Ovary (tissue), 9 donors: Measurements from ENCODE around the gene GALNT13. TPM values are rescaled to one million over a fixed set of nuclear protein-coding genes. Genes with fewer than 3 reads are reported as not detected.
A peak's percentile ranks its signal among the peaks of the same experiment; 100 is the strongest.

Experiments used
- DNase-seq, 5 donors: peaks; one replicate each; pipeline ENCODE4 v3.0.0-alpha.2; 2019 to 2020
- H3K27ac ChIP-seq, 2 donors: fragments of 200-600 bp; one replicate each; pipeline versions ENCODE4 v1.5.1 to v1.8.0; 2019 to 2022
- H3K27me3 ChIP-seq: fragments of 200-600 bp; one replicate; pipeline ENCODE4 v1.8.0; 2022
- H3K36me3 ChIP-seq: fragments of 200-600 bp; sonication (generic); one replicate; pipeline ENCODE4 v1.5.1; 2019
- H3K4me1 ChIP-seq: one replicate; pipeline ENCODE4 v1.8.1; 2013; ENCODE audit warnings: mild to moderate bottlenecking, moderate library complexity; ENCODE audit not compliant: insufficient read depth
- H3K4me3 ChIP-seq: fragments of 200-600 bp; sonication (generic); one replicate; pipeline ENCODE4 v1.5.1; 2017
- H3K9me3 ChIP-seq, 2 donors: fragments of 200-600 bp in 1 of 2; sonication (generic) in 1 of 2; one replicate each; pipeline versions ENCODE4 v1.5.1 to v1.8.1; 2013 to 2019; ENCODE audit warnings: mild to moderate bottlenecking in 1 of 2, moderate library complexity in 1 of 2
- CTCF ChIP-seq, 3 donors: fragments of 450-650 bp in 2 of 3; fragments of 200-600 bp in 1 of 3; IDR thresholded peaks; one replicate each; pipeline versions ENCODE4 v1.5.1 to v1.8.0; 2016 to 2022; ENCODE audit warnings: antibody characterized with exemption in 3 of 3, mild to moderate bottlenecking in 1 of 3
- EP300 ChIP-seq: sonication (generic); formaldehyde crosslinking; IDR thresholded peaks from one replicate; pipeline ENCODE4 v1.6.1; 2017; ENCODE audit warnings: antibody characterized with exemption
- POLR2A ChIP-seq: fragments of 450-650 bp; IDR thresholded peaks from one replicate; pipeline ENCODE4 v1.6.1; 2017; ENCODE audit warnings: antibody characterized with exemption, mild to moderate bottlenecking, moderate library complexity
- WGBS, 3 donors: extraction: QIAGEN DNeasy Blood & Tissue Kit in 1 of 3; methylation state at CpG; one replicate each; pipeline versions ENCODE4 v1.1.5 to v1.1.7; 2013 to 2017; 5-methylcytosine and 5-hydroxymethylcytosine counted together
- intact Hi-C, 4 donors: fragments of 100-400 bp; cut with DNase I; formaldehyde crosslinking; loops; one replicate each; pipeline versions ENCODE4 v1.11.0 to v1.15.1; 2022 to 2023
- polyA plus RNA-seq, 2 donors: library from polyadenylated mRNA; stranded (reverse); fragments of 200-250 nt in 1 of 2; fragments of 350-450 nt in 1 of 2; fragmentation: Illumina TruSeq in 1 of 2; extraction: RNeasy Lipid Tissue Mini Kit (QIAGEN cat#74804) in 1 of 2; gene quantifications; one replicate each; pipeline ENCODE4 v1.2.3, GENCODE V29; 2013 to 2014
- total RNA-seq, 7 donors: library from RNA; depleted of rRNA in 2 of 7; stranded (reverse); fragments of >200 nt in 2 of 7; fragmentation: NEBNext Ultra II Directional in 3 of 7; extraction: Animal tissue kit (Norgen Biotek cat#: 25700) in 3 of 7; gene quantifications; one replicate each; pipeline versions ENCODE4 v1.1.0 to v1.2.4, GENCODE V29; 2016 to 2023
- donor health status: DM: no; HTN: no; CAD: no; lungs with moderate emphysema.
- donor health status: DM: no; HTN: no; CAD: no.
- donor health status: Bipolar disorder and iron deficiency.
- donor health status: DM: yes; HTN: yes; CAD: no.
- donor health status: DM: no; HTN: no; CAD: no.
- donor health status: DM: yes; HTN: yes; CAD: no.

The GALNT13 gene
- total and polyA plus RNA-seq, 9 donors = 0.22 to 4.7 (median 1.1) TPM; not detected in 1

- no peak overlapping the region for H3K27ac ChIP-seq
- WGBS, 3 donors = 0 to 1% (median 0%) methylated on average over 50 to 56 of the region's 56 CpGs
- DNase-seq = peak in 1 of 5 donors; percentile 31
Observed at GRCh38 chr2:153872311-153873051, 759 bp downstream of the GALNT13 start.

GRCh38 chr2:153873052-153874048 is 1.6 kb downstream of the GALNT13 start:
- Histone ChIP-seq H3K4me1 (no peaks in the 10 kb centered on the region), H3K36me3 (no peaks in the 10 kb centered on the region), H3K27ac (no peak overlapping the region), H3K9me3 (no peaks in the 10 kb centered on the region), H3K4me3 (no peak overlapping the region), H3K27me3 (no peaks in the 10 kb centered on the region)
- intact Hi-C loops = no loop called here
- 2 to 5% (median 3%) methylated on average over 36 of the region's 36 CpGs for WGBS, 3 donors
- DNase-seq = no peak
- TF ChIP-seq EP300 (no peak), CTCF (IDR thresholded peaks at IDR 0.05) (no peak), POLR2A (no peak)

More at GRCh38 chr2:153872311-153873051, 759 bp downstream of the GALNT13 start:
- intact Hi-C loops = no loop called here
- Histone ChIP-seq H3K9me3 (no peaks in the 10 kb centered on the region), H3K36me3 (no peaks in the 10 kb centered on the region), H3K4me1 (no peaks in the 10 kb centered on the region), H3K27me3 (no peaks in the 10 kb centered on the region), H3K4me3 (no peak overlapping the region)
- TF ChIP-seq POLR2A = no peak
- no peak for TF ChIP-seq EP300
- TF ChIP-seq CTCF (IDR thresholded peaks at IDR 0.05) = no peak

GRCh38 chr2:153875801-153876466 is 4.2 kb downstream of the GALNT13 start:
- no peak for DNase-seq
- TF ChIP-seq EP300 = no peak
- no peak for TF ChIP-seq CTCF (IDR thresholded peaks at IDR 0.05)
- no peak for TF ChIP-seq POLR2A
- Histone ChIP-seq H3K27me3 (no peaks in the 10 kb centered on the region), H3K36me3 (no peaks in the 10 kb centered on the region), H3K9me3 (no peaks in the 10 kb centered on the region), H3K27ac (no peak overlapping the region), H3K4me3 (no peak overlapping the region), H3K4me1 (no peaks in the 10 kb centered on the region)
- 75 to 88% (median 81%) methylated on average over 2 of the region's 2 CpGs for WGBS, 3 donors
- intact Hi-C loops = no loop called here

- no peak for TF ChIP-seq POLR2A
- no peak for TF ChIP-seq EP300
- no peak for TF ChIP-seq CTCF (IDR thresholded peaks at IDR 0.05)
- 53 to 72% (median 53%) methylated on average over 2 of the region's 2 CpGs for WGBS, 3 donors
- Histone ChIP-seq H3K4me1 (no peaks in the 10 kb centered on the region), H3K9me3 (no peaks in the 10 kb centered on the region), H3K27me3 (no peaks in the 10 kb centered on the region), H3K27ac (no peak overlapping the region), H3K4me3 (no peak overlapping the region), H3K36me3 (no peaks in the 10 kb centered on the region)
- intact Hi-C loops = no loop called here
- no peak for DNase-seq
Observed at GRCh38 chr2:153880926-153881325, 9.2 kb downstream of the GALNT13 start.
